IMR-90 (cell line): ENCODE data around the gene DEF6. TPM values are rescaled to one million over a fixed set of nuclear protein-coding genes. Genes with fewer than 3 reads are reported as not detected.

Source experiments
- ATAC-seq: fragments of 200-7000 bp; cut with Tn5 transposase; 2 replicates; pipeline ENCODE4 v1.9.1; 2020; ENCODE audit warnings: low read depth, mild to moderate bottlenecking, moderate library complexity
- BruUV-seq: library from RNA; stranded (reverse); fragments of 400-500 nt; replicated peaks from 2 replicates; lab custom pipeline; 2021; lab: Mats Ljungman, UMichigan
- CTCF ChIA-PET: fragments of 300-600 bp; formaldehyde crosslinking; extraction: SDS; loops from one replicate; lab custom pipeline; 2021; ENCODE audit warnings: antibody characterized with exemption; lab: Yijun Ruan, JAX
- POLR2A ChIA-PET: fragments of 300-600 bp; sonication (Branson Sonifier 250); formaldehyde crosslinking; loops from one replicate; lab custom pipeline; 2022; ENCODE audit warnings: antibody characterized with exemption; ENCODE audit not compliant: unreplicated experiment; lab: Charles Lee
- DNase-seq: peaks from one replicate; pipeline ENCODE4 v3.0.0; 2013
- H2AFZ ChIP-seq: replicated peaks from 2 replicates; pipeline ENCODE3; 2013; ENCODE audit warnings: low read length, mild to moderate bottlenecking; ENCODE audit not compliant: poor library complexity
- H2AK5ac ChIP-seq: 2 replicates; pipeline ENCODE4 v1.6.1; 2013; ENCODE audit warnings: low read depth, low read length, inconsistent platforms
- H2AK9ac ChIP-seq: replicated peaks from 2 replicates; pipeline ENCODE3; 2013; ENCODE audit warnings: mild to moderate bottlenecking, low read depth, low read length, moderate library complexity; ENCODE audit not compliant: poor library complexity
- H2BK120ac ChIP-seq: 2 replicates; pipeline ENCODE4 v1.6.1; 2013; ENCODE audit warnings: low read depth, low read length, inconsistent platforms
- H2BK15ac ChIP-seq: 3 replicates; pipeline ENCODE4 v1.6.1; 2013; ENCODE audit warnings: low read depth, low read length, inconsistent platforms
- H2BK20ac ChIP-seq: 2 replicates; pipeline ENCODE4 v1.6.1; 2013; ENCODE audit warnings: low read depth, mild to moderate bottlenecking, inconsistent platforms, low read length, moderate library complexity
- H2BK5ac ChIP-seq: 2 replicates; pipeline ENCODE4 v1.6.1; 2013; ENCODE audit warnings: mild to moderate bottlenecking, low read depth, low read length, inconsistent platforms; ENCODE audit not compliant: poor library complexity, severe bottlenecking
- H3K14ac ChIP-seq: replicated peaks from 2 replicates; pipeline ENCODE4 v1.6.1; 2013; ENCODE audit warnings: low read depth, low read length, inconsistent platforms
- H3K18ac ChIP-seq: 2 replicates; pipeline ENCODE4 v1.6.1; 2013; ENCODE audit warnings: low read depth, low read length, control low read depth
- H3K23ac ChIP-seq: 2 replicates; pipeline ENCODE4 v1.6.1; 2013; ENCODE audit warnings: low read depth, low read length, inconsistent platforms
- H3K27ac ChIP-seq: 2 replicates; pipeline ENCODE4 v1.5.1; 2013; ENCODE audit warnings: mild to moderate bottlenecking, control low read depth, low read length; ENCODE audit not compliant: insufficient read depth
- H3K27me3 ChIP-seq: 2 replicates; pipeline ENCODE4 v1.6.1; 2013; ENCODE audit warnings: low read length; ENCODE audit not compliant: control insufficient read depth, insufficient read depth
- H3K36me3 ChIP-seq: 2 replicates; pipeline ENCODE4 v1.6.1; 2013; ENCODE audit warnings: low read length, mixed read lengths; ENCODE audit not compliant: control insufficient read depth, insufficient read depth
- H3K4ac ChIP-seq: 2 replicates; pipeline ENCODE4 v1.6.1; 2013; ENCODE audit warnings: low read depth, low read length, inconsistent platforms
- H3K4me1 ChIP-seq: 2 replicates; pipeline ENCODE4 v1.6.1; 2013; ENCODE audit warnings: low read length, mixed read lengths; ENCODE audit not compliant: control insufficient read depth, insufficient read depth
- H3K4me2 ChIP-seq: 2 replicates; pipeline ENCODE4 v1.6.1; 2013; ENCODE audit warnings: low read depth, mild to moderate bottlenecking, control low read depth, low read length, moderate library complexity
- H3K4me3 ChIP-seq: 2 replicates; pipeline ENCODE4 v1.5.1; 2013; ENCODE audit warnings: low read depth, mild to moderate bottlenecking, control low read depth, low read length, moderate library complexity; ENCODE audit not compliant: insufficient read depth
- H3K56ac ChIP-seq: 2 replicates; pipeline ENCODE4 v1.6.1; 2013; ENCODE audit warnings: low read length, inconsistent platforms; ENCODE audit not compliant: insufficient read depth; ENCODE audit errors: extremely low read depth
- H3K79me1 ChIP-seq, 2 experiments: 2 replicates each; pipeline ENCODE4 v1.6.1; 2013; ENCODE audit warnings: low read length in 2 of 2, inconsistent platforms in 1 of 2, low read depth in 1 of 2
- H3K9ac ChIP-seq: 2 replicates; pipeline ENCODE4 v1.6.1; 2013; ENCODE audit warnings: low read depth, low read length, control low read depth
- H3K9me1 ChIP-seq: 2 replicates; pipeline ENCODE4 v1.6.1; 2013; ENCODE audit warnings: low read length, inconsistent platforms; ENCODE audit not compliant: insufficient read depth
- H3K9me3 ChIP-seq: 2 replicates; pipeline ENCODE4 v1.6.1; 2013; ENCODE audit warnings: low read length; ENCODE audit not compliant: control insufficient read depth, insufficient read depth
- H4K20me1 ChIP-seq: 2 replicates; pipeline ENCODE4 v1.6.1; 2013; ENCODE audit warnings: low read length, inconsistent platforms; ENCODE audit not compliant: insufficient read depth
- H4K5ac ChIP-seq: 2 replicates; pipeline ENCODE4 v1.6.1; 2013; ENCODE audit warnings: mild to moderate bottlenecking, low read depth, low read length, control low read depth
- H4K8ac ChIP-seq, 2 experiments: 2 replicates each; pipeline ENCODE4 v1.6.1; 2013; ENCODE audit warnings: low read depth in 2 of 2, low read length in 2 of 2, control low read depth in 1 of 2, inconsistent platforms in 1 of 2
- H4K91ac ChIP-seq: 2 replicates; pipeline ENCODE4 v1.6.1; 2013; ENCODE audit warnings: low read depth, low read length, inconsistent platforms; ENCODE audit not compliant: insufficient read depth
- BHLHE40 ChIP-seq: fragments of 150-350 bp; IDR thresholded peaks from 2 replicates; pipeline ENCODE4 v1.6.1; 2016; ENCODE audit warnings: mild to moderate bottlenecking, low read depth, low read length
- CEBPB ChIP-seq: IDR thresholded peaks from 2 replicates; pipeline ENCODE4 v1.6.1; 2012; ENCODE audit warnings: low read depth, low read length, improper control_type of control experiment
- MAZ ChIP-seq: IDR thresholded peaks from 2 replicates; pipeline ENCODE4 v1.6.1; 2012; ENCODE audit warnings: low read depth, mild to moderate bottlenecking, low read length, improper control_type of control experiment, moderate library complexity, borderline replicate concordance
- RAD21 ChIP-seq: IDR thresholded peaks from 2 replicates; pipeline ENCODE4 v1.6.1; 2012; ENCODE audit warnings: low read length, improper control_type of control experiment
- RFX5 ChIP-seq: IDR thresholded peaks from 2 replicates; pipeline ENCODE4 v1.8.0; 2012; ENCODE audit warnings: low read depth, mild to moderate bottlenecking, low read length, moderate library complexity
- WGBS, 2 experiments: methylation state at CpG; one replicate each; pipeline versions ENCODE4 v1.1.5 to v1.1.7; 2013; ENCODE audit warnings: missing lambda C conversion rate in 2 of 2; ENCODE audit not compliant: insufficient read length in 1 of 2; ENCODE audit errors: extremely low coverage in 2 of 2; 5-methylcytosine and 5-hydroxymethylcytosine counted together
- dilution Hi-C: fragments of 300-500 bp; cut with HindIII; formaldehyde crosslinking; loops from one replicate; pipeline ENCODE4 v1.14.3; 2018; ENCODE audit warnings: low sequenced_read_pairs; ENCODE audit not compliant: unreplicated experiment
- in situ Hi-C: fragments of 300-500 bp; cut with MboI; formaldehyde crosslinking; loops from 3 replicates; pipeline ENCODE4 v1.14.3; 2019; ENCODE audit warnings: low sequenced_read_pairs, inconsistent platforms, mixed read lengths
- intact Hi-C: fragments of 100-400 bp; cut with micrococcal nuclease; formaldehyde crosslinking; loops from 2 replicates; pipeline ENCODE4 v1.10.0; 2022
- polyA plus RNA-seq, 3 experiments: library from polyadenylated mRNA; depleted of rRNA; stranded (reverse); fragments of >200 nt; gene quantifications; 2 replicates each; pipeline ENCODE4 v1.2.3, GENCODE V29; 2012; ENCODE audit warnings: low replicate concordance in 1 of 3
- total RNA-seq: library from RNA; depleted of rRNA; stranded (reverse); fragments of >200 nt; gene quantifications from 2 replicates; pipeline ENCODE4 v1.2.3, GENCODE V29; 2012

Gene DEF6
- total and polyA plus RNA-seq, 2 of the 4 experiments (the other 2 are of a cell fraction): 2.5 to 4.2 TPM

GRCh38 chr6:35343092-35343834 lies 45.6 kb downstream of the DEF6 start:
- Histone ChIP-seq H3K18ac (peak overlapping the region; percentile 40), H3K79me1 (peaks cover 9 to 49% of the 10 kb centered on the region in 2 experiments; a peak in 3 of 4 replicates), H2BK120ac (peak overlapping the region; percentile 28; the same call in 1 of the 2 replicates), H3K36me3 (peaks cover 22% of the 10 kb centered on the region), H2BK5ac (peak overlapping the region; percentile 61), H4K8ac (peak overlapping the region in 1 of 2 experiments; percentile 25; a peak in 1 of 4 replicates), H3K4ac (peak overlapping the region; percentile 55), H3K4me3 (peak overlapping the region; percentile 64), H2AK5ac (peak overlapping the region; percentile 46), H4K91ac (peak overlapping the region; percentile 61), H2AK9ac (peak overlapping the region; percentile 99), H4K5ac (peak overlapping the region; percentile 55), H3K23ac (peak overlapping the region; percentile 94), H3K56ac (peak overlapping the region; percentile 63), H2BK15ac (peak overlapping the region; percentile 41; the same call in 2 of the 3 replicates), H4K20me1 (peaks cover 42% of the 10 kb centered on the region), H2BK20ac (peak overlapping the region; percentile 9; the same call in 1 of the 2 replicates), H3K9me3 (no peaks in the 10 kb centered on the region), H3K9ac (peak overlapping the region; percentile 98), H3K27me3 (peaks cover 5% of the 10 kb centered on the region), H2AFZ (peak overlapping the region; percentile 92), H3K4me1 (peaks cover 14% of the 10 kb centered on the region), H3K27ac (peak overlapping the region; percentile 83), H3K14ac (peak overlapping the region; percentile 97), H3K4me2 (peak overlapping the region; percentile 90), H3K9me1 (peaks cover 24% of the 10 kb centered on the region)
- no TSS peak for BruUV-seq
- peak; percentile 64; the same call in 1 of the 2 replicates for TF ChIP-seq CEBPB
- no peak for TF ChIP-seq RFX5
- TF ChIP-seq BHLHE40: no peak
- TF ChIP-seq RAD21: peak; percentile 16; the same call in 1 of the 2 replicates
- peak; percentile 43; the same call in 1 of the 2 replicates for TF ChIP-seq MAZ
- dilution Hi-C loops (no loop called here), in situ Hi-C loops (loop anchor here (5.0 kb wide), 1 partner anchor 109 kb away; the partner anchor contains the start of gene FANCE), intact Hi-C loops (no loop called here)
- POLR2A ChIA-PET: interaction anchor here (0.6 kb wide), 2 partner anchors 72 to 106 kb away, joined by 3 to 4 read pairs; no protein-coding TSS in a partner anchor
- CTCF ChIA-PET: interaction anchor here (0.5 to 1.9 kb wide), 7 partner anchors 16 to 124 kb away, joined by 3 to 13 read pairs (median 4); no protein-coding TSS in a partner anchor
- DNase-seq: peak; percentile 32
- no peak for ATAC-seq
- WGBS, 2 experiments: 11% methylated on average over 5 of the region's 13 CpGs; no CpG with 5 or more reads in 1 of the 2 experiments
